GM12801 (cell line): Measurements from ENCODE around the gene NEURL1B.

Experiments used
- TF ChIP-seq, protein P1 (sequence below): IDR thresholded peaks from one replicate; pipeline ENCODE4 v1.5.1; 2011; ENCODE audit warnings: control low read depth; ENCODE audit not compliant: insufficient read length; ENCODE audit errors: extremely low read depth

The NEURL1B gene

GRCh38 chr5:172603251-172603806, 37.7 kb upstream of the NEURL1B start:
- TF ChIP-seq, protein P1, sequence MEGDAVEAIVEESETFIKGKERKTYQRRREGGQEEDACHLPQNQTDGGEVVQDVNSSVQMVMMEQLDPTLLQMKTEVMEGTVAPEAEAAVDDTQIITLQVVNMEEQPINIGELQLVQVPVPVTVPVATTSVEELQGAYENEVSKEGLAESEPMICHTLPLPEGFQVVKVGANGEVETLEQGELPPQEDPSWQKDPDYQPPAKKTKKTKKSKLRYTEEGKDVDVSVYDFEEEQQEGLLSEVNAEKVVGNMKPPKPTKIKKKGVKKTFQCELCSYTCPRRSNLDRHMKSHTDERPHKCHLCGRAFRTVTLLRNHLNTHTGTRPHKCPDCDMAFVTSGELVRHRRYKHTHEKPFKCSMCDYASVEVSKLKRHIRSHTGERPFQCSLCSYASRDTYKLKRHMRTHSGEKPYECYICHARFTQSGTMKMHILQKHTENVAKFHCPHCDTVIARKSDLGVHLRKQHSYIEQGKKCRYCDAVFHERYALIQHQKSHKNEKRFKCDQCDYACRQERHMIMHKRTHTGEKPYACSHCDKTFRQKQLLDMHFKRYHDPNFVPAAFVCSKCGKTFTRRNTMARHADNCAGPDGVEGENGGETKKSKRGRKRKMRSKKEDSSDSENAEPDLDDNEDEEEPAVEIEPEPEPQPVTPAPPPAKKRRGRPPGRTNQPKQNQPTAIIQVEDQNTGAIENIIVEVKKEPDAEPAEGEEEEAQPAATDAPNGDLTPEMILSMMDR: no peak

DNA sequence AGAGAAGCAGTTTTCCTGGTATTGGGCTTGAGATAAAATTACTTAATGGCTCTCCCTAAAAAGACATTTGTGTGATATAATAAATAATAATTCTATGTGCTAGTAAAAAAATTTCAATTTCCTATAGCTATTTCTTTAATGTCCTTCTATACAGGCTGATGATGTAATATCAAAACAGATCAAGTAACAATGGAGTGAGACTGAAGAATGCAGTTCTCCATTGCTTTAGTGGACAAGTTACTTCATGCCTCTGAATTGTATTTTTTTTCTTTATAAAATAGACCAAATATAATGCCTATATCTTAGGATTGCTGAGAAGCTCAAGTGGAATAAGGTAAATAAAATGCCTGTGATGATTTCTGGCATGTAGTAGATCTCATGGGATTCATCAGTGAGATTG, 35.6 kb upstream of the NEURL1B start:
- TF ChIP-seq, protein P1: no peak

DNA sequence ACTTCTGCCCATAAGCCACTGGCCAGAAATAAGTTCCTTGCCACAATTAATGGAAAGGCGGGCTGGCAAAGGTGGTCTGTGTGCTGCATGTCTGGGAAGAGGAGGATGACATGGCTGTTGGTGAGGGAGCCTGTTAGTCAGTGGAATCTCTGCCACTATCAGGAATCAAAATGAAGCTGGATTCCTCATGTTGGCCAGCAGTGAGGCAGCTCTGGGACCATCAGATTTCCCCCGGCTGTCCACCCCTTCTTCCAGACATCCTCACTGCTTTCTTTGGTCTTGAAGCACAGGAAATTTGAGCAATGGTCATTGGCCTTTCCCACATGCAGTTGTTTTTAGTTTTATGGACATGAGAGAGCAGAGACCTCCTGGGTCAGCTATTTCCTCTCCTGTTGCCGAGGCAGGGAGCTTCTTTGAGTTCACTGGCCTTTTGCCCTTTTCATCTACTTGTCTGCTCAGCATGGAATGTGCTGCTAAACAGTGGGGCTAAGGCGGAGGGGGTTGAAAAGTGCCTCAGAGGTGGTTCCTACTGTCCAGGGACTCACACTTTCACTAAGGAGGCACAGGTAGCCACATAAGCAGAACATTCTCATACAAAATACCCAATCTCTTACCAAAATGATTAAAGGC, 34.8 kb upstream of the NEURL1B start:
- TF ChIP-seq, protein P1: no peak

DNA sequence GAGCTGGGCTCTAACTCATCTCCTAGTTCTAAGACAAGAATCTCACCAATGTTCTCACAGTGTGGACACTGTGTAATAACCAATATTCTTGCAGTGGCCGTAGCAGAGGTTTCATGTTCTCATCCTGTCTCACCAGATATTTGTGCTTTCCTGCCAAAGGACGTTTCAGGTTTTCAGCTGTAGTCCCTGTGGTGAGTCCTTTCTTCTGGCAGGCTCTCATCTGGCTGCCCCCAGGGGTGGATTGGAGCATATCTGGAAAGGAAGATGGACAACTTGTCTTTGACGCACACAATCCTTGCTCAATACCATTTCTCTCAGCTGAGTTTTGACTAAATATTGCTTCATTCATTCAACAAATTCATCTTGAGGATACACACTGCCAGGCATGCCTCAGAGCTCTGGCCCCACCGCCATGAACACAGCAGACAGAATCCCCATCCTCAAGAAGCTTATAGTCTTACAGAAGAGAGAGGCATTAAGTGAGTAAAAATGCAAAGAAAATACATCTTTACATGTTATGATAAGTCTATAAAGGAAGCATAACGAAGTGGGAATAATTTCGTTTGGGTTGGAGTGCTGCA, 33.8 kb upstream of the NEURL1B start:
- TF ChIP-seq, protein P1: no peak

GRCh38 chr5:172608773-172609172, 32.3 kb upstream of the NEURL1B start:
- TF ChIP-seq, protein P1: no peak

- TF ChIP-seq, protein P1: no peak
Measured at GRCh38 chr5:172610643-172611042, 30.4 kb upstream of the NEURL1B start.

DNA sequence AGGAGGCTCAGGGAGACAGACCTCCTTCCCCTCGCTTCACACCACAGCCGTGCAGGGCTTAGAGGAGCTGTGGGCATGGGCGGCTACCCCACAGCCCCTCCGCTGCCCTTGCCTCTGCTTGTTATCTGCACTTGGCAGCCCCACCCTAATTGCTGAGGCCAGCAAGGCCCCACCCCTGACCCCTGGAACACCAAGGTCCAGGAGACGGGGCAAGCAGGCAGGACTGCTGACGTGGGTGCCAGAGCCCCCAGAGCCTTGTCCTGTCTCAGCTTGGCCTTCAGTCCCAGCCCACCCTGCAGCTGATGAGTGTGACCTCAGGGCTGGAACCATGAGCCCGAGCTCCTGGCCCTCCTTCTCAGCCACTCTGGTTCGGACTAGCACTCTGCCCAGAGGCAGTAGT, 29.1 kb upstream of the NEURL1B start:
- TF ChIP-seq, protein P1: no peak
